ENCODE results near the gene MEIOSIN.
"Not testable (repeated sequence)": the region's sequence is repeated elsewhere in the genome, so short reads cannot be mapped to it uniquely, and the experiment has no call there.

DNA sequence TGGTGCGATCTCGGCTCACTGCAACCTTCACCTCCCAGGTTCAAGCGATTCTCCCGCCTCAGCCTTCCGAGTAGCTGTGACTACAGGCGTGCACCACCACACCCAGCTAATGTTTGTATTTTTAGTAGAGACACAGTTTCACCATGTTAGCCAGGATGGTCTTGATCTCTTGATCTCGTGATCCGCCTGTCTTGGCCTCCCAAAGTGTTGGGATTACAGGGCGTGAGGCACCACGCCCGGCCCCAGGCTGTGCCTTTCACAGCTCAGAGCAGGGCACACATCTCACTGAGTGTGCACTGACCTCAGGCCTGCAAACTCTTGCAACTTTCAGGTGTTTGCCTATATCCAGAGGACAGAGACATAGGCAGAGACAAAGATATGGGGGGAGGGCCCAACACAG lies 48.2 kb upstream of the MEIOSIN start:
- TF ChIP-seq, protein P1, sequence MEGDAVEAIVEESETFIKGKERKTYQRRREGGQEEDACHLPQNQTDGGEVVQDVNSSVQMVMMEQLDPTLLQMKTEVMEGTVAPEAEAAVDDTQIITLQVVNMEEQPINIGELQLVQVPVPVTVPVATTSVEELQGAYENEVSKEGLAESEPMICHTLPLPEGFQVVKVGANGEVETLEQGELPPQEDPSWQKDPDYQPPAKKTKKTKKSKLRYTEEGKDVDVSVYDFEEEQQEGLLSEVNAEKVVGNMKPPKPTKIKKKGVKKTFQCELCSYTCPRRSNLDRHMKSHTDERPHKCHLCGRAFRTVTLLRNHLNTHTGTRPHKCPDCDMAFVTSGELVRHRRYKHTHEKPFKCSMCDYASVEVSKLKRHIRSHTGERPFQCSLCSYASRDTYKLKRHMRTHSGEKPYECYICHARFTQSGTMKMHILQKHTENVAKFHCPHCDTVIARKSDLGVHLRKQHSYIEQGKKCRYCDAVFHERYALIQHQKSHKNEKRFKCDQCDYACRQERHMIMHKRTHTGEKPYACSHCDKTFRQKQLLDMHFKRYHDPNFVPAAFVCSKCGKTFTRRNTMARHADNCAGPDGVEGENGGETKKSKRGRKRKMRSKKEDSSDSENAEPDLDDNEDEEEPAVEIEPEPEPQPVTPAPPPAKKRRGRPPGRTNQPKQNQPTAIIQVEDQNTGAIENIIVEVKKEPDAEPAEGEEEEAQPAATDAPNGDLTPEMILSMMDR (IDR thresholded peaks at IDR 0.05; ENCODE audit: low read depth, low read length, missing input control) = not testable (repeated sequence)
- not testable (repeated sequence) for TF ChIP-seq RXRA, RAD21, JUND, REST, MAX (IDR thresholded peaks at IDR 0.05)
